ENCODE data around the gene PRKD2.

Gene PRKD2

GRCh38 chr19:46723471-46723870, 6.6 kb upstream of the PRKD2 start:
- no peak for TF ChIP-seq CTCF (IDR thresholded peaks at IDR 0.05; ENCODE audit: extremely low read depth, missing control alignments)
- no peak for DNase-seq (ENCODE audit: low spot score)

DNA sequence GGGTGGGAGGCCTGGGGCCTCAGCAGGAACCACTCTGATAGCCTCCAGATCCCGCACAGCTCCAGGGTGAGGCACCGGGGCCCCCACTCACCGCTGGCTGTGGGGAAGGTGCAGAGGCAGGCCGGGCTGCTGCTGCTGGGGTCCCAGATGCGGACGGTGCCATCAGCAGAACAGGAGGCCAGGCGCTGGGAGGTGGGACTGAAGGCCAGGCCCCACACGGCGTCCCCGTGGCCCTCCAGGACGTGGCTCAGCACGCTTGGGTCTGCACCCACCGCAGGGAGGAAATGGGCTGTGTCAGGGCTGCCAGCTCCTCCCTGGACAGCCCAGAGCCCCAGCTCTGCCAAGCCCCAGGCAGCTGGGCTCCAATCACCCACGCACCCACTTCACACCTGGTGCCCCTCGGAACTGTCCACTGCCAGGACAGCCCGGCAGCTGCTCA, 6.1 kb upstream of the PRKD2 start:
- TF ChIP-seq CTCF (IDR thresholded peaks at IDR 0.05; ENCODE audit: extremely low read depth, missing control alignments), result no peak

GRCh38 chr19:46722421-46723022, 5.6 kb upstream of the PRKD2 start:
- DNase-seq (ENCODE audit: low spot score), result no peak
- TF ChIP-seq CTCF (IDR thresholded peaks at IDR 0.05; ENCODE audit: extremely low read depth, missing control alignments), result no peak

More for the DNA sequence above, 6.1 kb upstream of the PRKD2 start:
- DNase-seq (ENCODE audit: low spot score), result no peak

DNA sequence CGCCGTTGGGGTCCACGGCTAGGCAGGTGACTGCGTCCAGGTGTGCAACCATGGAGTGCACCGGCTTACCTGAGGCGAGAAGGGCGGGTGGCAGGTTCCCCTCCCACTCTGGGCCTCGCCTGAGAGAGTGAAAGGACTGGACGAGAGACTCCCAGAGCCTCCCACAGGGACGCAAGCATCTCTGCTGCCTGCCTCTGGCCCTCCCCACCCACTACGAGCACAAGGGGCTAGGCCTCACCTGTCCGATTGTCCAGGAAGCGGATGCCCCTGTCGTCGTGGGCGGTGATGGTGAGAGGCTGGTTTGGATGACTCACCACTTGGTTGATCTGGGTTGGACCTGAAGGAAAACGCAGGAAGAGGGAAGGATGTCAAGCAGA, 5.1 kb upstream of the PRKD2 start:
- TF ChIP-seq CTCF (IDR thresholded peaks at IDR 0.05; ENCODE audit: extremely low read depth, missing control alignments), result no peak
- no peak for DNase-seq (ENCODE audit: low spot score)

DNA sequence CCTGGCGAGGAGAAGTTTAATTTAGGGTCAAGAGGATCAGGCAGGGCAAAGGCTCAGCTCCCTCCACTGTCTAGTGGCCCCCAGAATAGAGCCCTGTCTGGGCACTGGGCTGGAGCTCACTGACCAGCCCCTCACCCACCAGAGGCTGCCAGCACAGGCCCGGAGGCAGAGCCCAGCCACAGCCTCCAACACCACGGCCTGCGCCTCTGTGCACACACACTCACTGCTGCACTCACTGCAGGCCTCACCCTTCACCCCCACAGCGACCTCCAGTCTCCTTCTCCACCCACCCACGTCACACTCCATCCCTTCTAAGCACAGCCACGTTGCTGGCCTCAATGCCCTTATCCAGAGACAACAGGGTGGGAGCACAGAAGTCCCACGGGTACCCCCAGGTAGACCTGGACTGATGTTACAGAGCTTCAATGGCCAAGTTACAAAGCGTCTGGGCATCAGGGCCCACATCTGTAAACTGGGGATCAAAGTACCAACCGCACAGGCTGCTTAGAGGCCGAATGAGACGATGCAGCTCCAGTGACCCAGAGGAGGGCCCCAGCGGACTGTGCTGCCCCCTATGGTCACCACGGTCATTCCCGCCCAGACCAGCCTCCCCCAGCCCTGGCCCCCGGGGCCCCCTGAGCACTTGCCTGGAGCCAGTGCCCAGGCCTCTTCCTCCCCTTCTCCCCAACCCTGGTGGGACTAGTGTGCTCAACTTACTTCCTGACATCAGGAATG, 4.5 kb upstream of the PRKD2 start:
- no peak for DNase-seq (ENCODE audit: low spot score)
- no peak for TF ChIP-seq CTCF (IDR thresholded peaks at IDR 0.05; ENCODE audit: extremely low read depth, missing control alignments)

DNA sequence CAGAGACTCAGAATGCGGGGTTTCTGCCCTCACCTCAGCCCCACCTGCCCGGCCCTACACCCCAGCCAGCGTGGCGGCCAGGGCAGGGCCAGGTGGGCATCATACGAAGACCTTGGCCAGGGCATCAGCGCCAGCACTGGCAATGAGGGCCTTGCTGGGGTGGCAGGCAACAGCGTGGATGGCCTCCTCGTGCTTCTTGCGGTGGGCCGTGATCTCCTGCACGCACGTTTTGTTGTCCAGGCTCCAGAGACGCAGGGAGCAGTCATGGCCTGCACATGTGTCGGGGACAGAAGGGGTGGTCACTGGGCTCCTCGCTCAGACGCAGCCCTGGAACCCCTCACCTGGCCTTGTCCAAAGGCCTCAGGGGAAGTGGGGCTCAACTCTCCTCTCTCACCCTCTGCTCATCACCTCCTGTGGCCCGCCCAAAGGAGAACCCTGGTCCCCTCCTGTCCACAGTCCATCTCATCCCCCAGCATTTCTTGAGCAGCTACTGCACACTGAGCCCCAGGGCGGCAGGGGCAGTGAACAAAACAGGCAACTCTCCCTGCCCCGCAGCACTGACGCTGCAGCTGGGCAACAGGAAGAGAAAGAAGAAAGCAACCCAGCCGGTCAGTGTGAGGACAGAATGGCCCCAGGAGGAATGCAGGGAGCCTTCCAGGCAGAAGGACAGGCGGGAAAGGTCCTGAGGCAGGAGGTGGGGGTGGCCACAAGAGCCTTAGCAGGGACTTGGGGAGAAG, 3.8 kb upstream of the PRKD2 start:
- no peak for DNase-seq (ENCODE audit: low spot score)
- no peak for TF ChIP-seq CTCF (IDR thresholded peaks at IDR 0.05; ENCODE audit: extremely low read depth, missing control alignments)
